Activated naive CD8-positive, alpha-beta T cell (primary cell): ENCODE results near the gene ELP2.

ENCODE experiments used
- H3K27ac Mint-ChIP-seq: one replicate; pipeline ENCODE4 v1.8.0; 2021; ENCODE audit warnings: mixed read lengths
- H3K27me3 Mint-ChIP-seq: one replicate; pipeline ENCODE4 v1.8.0; 2021; ENCODE audit warnings: mixed read lengths
- H3K36me3 Mint-ChIP-seq: one replicate; pipeline ENCODE4 v1.8.0; 2021; ENCODE audit warnings: mixed read lengths
- H3K4me1 Mint-ChIP-seq: one replicate; pipeline ENCODE4 v1.8.0; 2021; ENCODE audit warnings: low read depth, mixed read lengths
- H3K4me3 Mint-ChIP-seq: one replicate; pipeline ENCODE4 v1.8.0; 2021; ENCODE audit warnings: mild to moderate bottlenecking, mixed read lengths
- H3K9me3 Mint-ChIP-seq: one replicate; pipeline ENCODE4 v1.8.0; 2021; ENCODE audit warnings: low read depth, mixed read lengths

Gene ELP2

GRCh38 chr18:36187193-36187825 lies 57.6 kb downstream of the ELP2 start, which contains the start of gene MOCOS:
Gene MOCOS, plus strand, starts transcription at chr18:36187497. Its CDS starts 43 bp downstream, at chr18:36187540.
- H3K36me3 Mint-ChIP-seq, result no peaks in the 10 kb centered on the region
- H3K27me3 Mint-ChIP-seq, result peaks cover 23% of the 10 kb centered on the region
- H3K4me1 Mint-ChIP-seq, result peaks cover 15% of the 10 kb centered on the region
- H3K9me3 Mint-ChIP-seq, result no peaks in the 10 kb centered on the region
- no peak within 1 kb of the TSS for H3K27ac Mint-ChIP-seq
- peak within 1 kb of the TSS; percentile 85 for H3K4me3 Mint-ChIP-seq

- Mint-ChIP-seq H3K27ac (no peak overlapping the region), H3K4me1 (peaks cover 15% of the 10 kb centered on the region), H3K9me3 (no peaks in the 10 kb centered on the region), H3K36me3 (no peaks in the 10 kb centered on the region), H3K27me3 (peaks cover 23% of the 10 kb centered on the region), H3K4me3 (peak overlapping the region; percentile 85)
Measured at GRCh38 chr18:36187826-36188721, 58.4 kb downstream of the ELP2 start.

- Mint-ChIP-seq H3K36me3 (no peaks in the 10 kb centered on the region), H3K27me3 (peaks cover 23% of the 10 kb centered on the region), H3K4me1 (peaks cover 15% of the 10 kb centered on the region), H3K9me3 (no peaks in the 10 kb centered on the region), H3K27ac (no peak overlapping the region), H3K4me3 (peak overlapping the region; percentile 85)
Measured at GRCh38 chr18:36188916-36189315, 59.2 kb downstream of the ELP2 start.

- peaks cover 23% of the 10 kb centered on the region for H3K27me3 Mint-ChIP-seq
- no peaks in the 10 kb centered on the region for H3K36me3 Mint-ChIP-seq
- H3K9me3 Mint-ChIP-seq, result no peaks in the 10 kb centered on the region
- peaks cover 15% of the 10 kb centered on the region for H3K4me1 Mint-ChIP-seq
- H3K27ac Mint-ChIP-seq, result no peak overlapping the region
- H3K4me3 Mint-ChIP-seq, result no peak overlapping the region
Measured at GRCh38 chr18:36189486-36189885, 59.8 kb downstream of the ELP2 start.

GRCh38 chr18:36191286-36191685 lies 61.6 kb downstream of the ELP2 start:
- H3K4me1 Mint-ChIP-seq, result peaks cover 12% of the 10 kb centered on the region
- peaks cover 23% of the 10 kb centered on the region for H3K27me3 Mint-ChIP-seq
- no peak overlapping the region for H3K4me3 Mint-ChIP-seq
- no peak overlapping the region for H3K27ac Mint-ChIP-seq
- H3K9me3 Mint-ChIP-seq, result no peaks in the 10 kb centered on the region
- H3K36me3 Mint-ChIP-seq, result no peaks in the 10 kb centered on the region

- peaks cover 12% of the 10 kb centered on the region for H3K4me1 Mint-ChIP-seq
- no peak overlapping the region for H3K27ac Mint-ChIP-seq
- peaks cover 23% of the 10 kb centered on the region for H3K27me3 Mint-ChIP-seq
- no peak overlapping the region for H3K4me3 Mint-ChIP-seq
- no peaks in the 10 kb centered on the region for H3K36me3 Mint-ChIP-seq
- H3K9me3 Mint-ChIP-seq, result no peaks in the 10 kb centered on the region
Measured at GRCh38 chr18:36191711-36192110, 62.0 kb downstream of the ELP2 start.

GRCh38 chr18:36194600-36195315 lies 65.1 kb downstream of the ELP2 start:
- Mint-ChIP-seq H3K9me3 (no peaks in the 10 kb centered on the region), H3K36me3 (no peaks in the 10 kb centered on the region), H3K27ac (no peak overlapping the region), H3K27me3 (peaks cover 8% of the 10 kb centered on the region), H3K4me1 (no peaks in the 10 kb centered on the region), H3K4me3 (no peak overlapping the region)

GRCh38 chr18:36195427-36196122 lies 65.9 kb downstream of the ELP2 start:
- no peaks in the 10 kb centered on the region for H3K36me3 Mint-ChIP-seq
- H3K27ac Mint-ChIP-seq, result no peak overlapping the region
- no peaks in the 10 kb centered on the region for H3K9me3 Mint-ChIP-seq
- no peaks in the 10 kb centered on the region for H3K4me1 Mint-ChIP-seq
- H3K4me3 Mint-ChIP-seq, result no peak overlapping the region
- peaks cover 5% of the 10 kb centered on the region for H3K27me3 Mint-ChIP-seq

- Mint-ChIP-seq H3K27me3 (peaks cover 2% of the 10 kb centered on the region), H3K9me3 (no peaks in the 10 kb centered on the region), H3K27ac (no peak overlapping the region), H3K4me1 (no peaks in the 10 kb centered on the region), H3K4me3 (no peak overlapping the region), H3K36me3 (no peaks in the 10 kb centered on the region)
Measured at GRCh38 chr18:36196238-36196995, 66.7 kb downstream of the ELP2 start.

GRCh38 chr18:36197511-36198166 lies 67.9 kb downstream of the ELP2 start:
- H3K4me3 Mint-ChIP-seq, result no peak overlapping the region
- H3K4me1 Mint-ChIP-seq, result no peaks in the 10 kb centered on the region
- no peak overlapping the region for H3K27ac Mint-ChIP-seq
- H3K36me3 Mint-ChIP-seq, result no peaks in the 10 kb centered on the region
- no peaks in the 10 kb centered on the region for H3K9me3 Mint-ChIP-seq
- H3K27me3 Mint-ChIP-seq, result peaks cover 3% of the 10 kb centered on the region

GRCh38 chr18:36199691-36200295 lies 70.1 kb downstream of the ELP2 start:
- Mint-ChIP-seq H3K4me3 (no peak overlapping the region), H3K4me1 (no peaks in the 10 kb centered on the region), H3K27ac (no peak overlapping the region), H3K27me3 (peaks cover 3% of the 10 kb centered on the region), H3K36me3 (no peaks in the 10 kb centered on the region), H3K9me3 (no peaks in the 10 kb centered on the region)

GRCh38 chr18:36200354-36200771 lies 70.7 kb downstream of the ELP2 start:
- Mint-ChIP-seq H3K4me3 (no peak overlapping the region), H3K27me3 (peaks cover 3% of the 10 kb centered on the region), H3K36me3 (no peaks in the 10 kb centered on the region), H3K9me3 (no peaks in the 10 kb centered on the region), H3K27ac (no peak overlapping the region), H3K4me1 (no peaks in the 10 kb centered on the region)

GRCh38 chr18:36201765-36202164 lies 72.1 kb downstream of the ELP2 start:
- H3K9me3 Mint-ChIP-seq, result no peaks in the 10 kb centered on the region
- H3K27me3 Mint-ChIP-seq, result peaks cover 3% of the 10 kb centered on the region
- H3K4me1 Mint-ChIP-seq, result no peaks in the 10 kb centered on the region
- no peak overlapping the region for H3K4me3 Mint-ChIP-seq
- H3K36me3 Mint-ChIP-seq, result no peaks in the 10 kb centered on the region
- no peak overlapping the region for H3K27ac Mint-ChIP-seq
